ELF-1 (cell line): ENCODE measurements around the gene SLCO3A1.

Experiments
- DNase-seq: peaks from one replicate; pipeline ENCODE4 v3.0.0-alpha.2; 2016; ENCODE audit warnings: low read depth, low spot score

Gene SLCO3A1

DNA sequence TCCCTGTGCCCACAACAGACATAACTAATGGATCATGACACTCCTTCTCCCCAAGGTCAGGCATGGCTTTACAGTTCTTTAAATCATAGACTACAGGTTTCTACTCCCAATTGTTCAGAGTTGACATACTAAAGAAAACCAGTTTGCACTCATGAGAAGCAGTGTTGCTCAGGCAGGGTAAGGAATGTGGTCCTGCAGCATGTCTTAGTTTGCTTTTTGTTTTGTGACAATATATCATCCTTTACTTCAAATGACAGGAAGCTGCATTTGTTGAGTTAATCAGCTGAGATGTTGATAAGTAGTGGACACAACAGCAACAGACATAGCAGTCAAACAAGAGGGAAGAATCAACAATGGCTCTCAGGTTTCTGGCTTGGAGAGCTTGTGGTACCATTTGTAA, 267.5 kb downstream of the SLCO3A1 start:
- peak; percentile 34 for DNase-seq

DNA sequence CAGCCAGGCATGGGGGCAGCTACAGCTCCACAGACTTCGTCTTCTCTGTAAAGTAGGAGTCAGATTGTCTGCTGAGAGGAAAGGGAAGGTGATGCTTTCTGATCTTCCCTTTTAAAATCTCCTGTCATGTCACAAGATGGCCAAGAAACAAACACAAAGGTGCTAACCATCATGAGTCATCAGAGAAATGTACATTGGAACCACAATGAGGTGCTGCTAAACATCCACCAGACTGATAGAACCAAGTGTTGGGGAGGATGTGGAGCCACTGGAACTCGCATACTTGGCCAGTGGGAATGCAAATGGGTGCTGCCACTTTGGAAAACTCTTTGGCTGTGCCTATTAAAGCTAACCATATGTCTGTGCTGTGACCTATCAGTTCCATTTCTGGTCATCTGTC, 268.8 kb downstream of the SLCO3A1 start:
- DNase-seq, result no peak

DNA sequence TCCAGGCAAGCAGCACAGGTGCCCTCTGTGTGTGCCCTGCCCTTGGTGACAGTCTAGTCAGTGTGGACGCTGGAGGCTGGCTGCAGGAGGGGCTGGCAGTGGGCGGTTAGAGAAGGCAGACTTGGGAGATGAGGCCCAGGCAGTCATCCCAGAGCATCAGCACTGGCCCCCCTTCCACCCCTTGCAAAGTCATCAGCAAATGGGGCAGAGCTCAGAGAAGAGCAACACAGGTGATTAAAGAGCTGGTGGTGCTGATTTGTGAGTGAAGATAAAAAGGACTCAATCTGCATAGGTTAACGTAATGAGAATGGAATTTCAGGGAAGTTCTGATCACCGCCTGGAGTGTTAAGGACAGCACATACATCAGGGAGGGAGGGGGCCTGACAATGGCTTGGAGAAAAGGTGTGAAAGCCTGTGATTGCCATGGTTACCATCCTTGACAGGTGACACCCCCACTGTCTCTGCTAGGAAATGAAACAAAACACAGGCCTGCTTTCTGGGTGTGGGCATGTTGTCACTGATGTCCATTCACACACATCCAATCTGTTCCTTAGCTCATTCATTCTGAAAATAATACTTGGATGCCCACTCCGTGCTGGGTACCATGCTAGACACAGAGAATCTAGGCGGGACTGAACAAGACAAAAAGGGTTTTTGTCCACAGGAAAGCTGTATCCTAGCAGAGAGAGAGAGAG, 270.6 kb downstream of the SLCO3A1 start:
- peak; percentile 90 for DNase-seq

DNA sequence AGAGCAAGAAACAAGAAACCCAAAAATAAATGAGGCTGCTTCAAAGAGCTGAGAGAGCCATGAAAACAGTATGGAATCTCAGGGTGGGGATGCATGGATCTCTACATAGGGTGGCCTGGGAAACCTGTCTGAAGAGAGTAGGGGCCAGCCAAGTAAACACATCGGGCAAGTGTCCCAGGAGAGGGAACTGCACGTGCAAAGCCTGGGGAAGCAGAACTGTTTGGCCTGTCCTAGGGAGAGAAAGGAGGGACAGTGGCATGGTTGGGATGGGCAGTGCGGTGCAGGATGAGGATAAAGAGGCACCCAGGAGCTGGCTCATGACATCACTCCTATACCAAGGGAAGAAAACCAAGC, 271.1 kb downstream of the SLCO3A1 start:
- DNase-seq, result no peak

DNA sequence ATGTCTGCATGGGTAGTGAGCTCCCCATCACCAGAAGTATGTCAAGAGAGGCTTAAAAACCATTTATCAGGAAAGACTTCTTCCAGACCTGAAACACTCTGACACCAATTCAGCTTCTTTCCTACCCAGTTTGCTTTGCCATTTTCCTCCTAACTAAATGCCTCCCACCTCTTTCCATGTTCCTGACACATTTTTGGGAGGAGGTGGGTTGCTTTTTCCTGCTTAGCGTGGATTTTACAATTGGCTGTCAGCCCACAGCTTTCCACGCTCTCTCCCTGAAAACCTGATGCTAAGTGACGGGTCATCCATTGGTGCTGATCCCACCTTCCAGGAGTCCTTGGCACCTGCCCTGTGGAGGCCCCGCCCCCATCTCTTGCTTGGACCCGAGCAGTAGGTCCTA, 275.3 kb downstream of the SLCO3A1 start:
- no peak for DNase-seq

DNA sequence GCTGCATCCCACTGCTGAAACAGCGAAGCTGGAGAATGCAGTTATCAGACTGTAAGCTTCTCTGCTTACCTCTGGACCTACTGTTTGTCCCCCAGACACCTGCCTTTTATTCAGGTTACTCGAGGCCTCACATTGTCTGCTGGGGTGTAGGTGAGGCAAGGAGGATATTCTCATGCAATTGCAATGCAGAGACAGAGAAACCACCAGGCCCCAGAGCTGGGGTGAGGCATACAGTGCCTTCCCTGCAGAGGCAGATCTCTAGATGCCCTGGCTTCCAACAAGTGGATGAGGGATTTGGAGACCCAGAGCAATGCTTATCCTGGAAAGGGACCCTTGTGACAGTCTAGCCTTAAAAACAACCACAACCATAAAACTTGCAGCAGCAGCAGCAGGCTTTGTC, 276.7 kb downstream of the SLCO3A1 start:
- no peak for DNase-seq

DNA sequence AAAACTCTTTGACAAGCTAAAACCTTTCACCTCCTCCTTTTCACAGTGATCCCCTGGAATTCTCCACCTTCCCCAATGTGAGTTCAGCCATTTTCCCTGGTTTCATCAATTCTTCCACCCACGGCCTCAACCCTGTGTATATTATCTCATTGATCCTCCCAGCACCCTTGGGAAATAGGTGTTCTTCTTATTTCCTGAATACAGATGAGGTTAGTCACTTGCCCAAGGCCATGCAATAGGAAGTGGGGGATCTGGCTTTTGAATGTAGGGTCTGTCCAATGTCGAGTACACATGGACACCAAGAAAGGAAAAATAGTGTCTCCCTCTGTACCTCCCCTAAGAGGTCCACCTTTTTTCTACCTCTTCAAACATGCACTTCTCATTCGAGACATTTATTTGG, 277.4 kb downstream of the SLCO3A1 start:
- DNase-seq, result no peak

DNA sequence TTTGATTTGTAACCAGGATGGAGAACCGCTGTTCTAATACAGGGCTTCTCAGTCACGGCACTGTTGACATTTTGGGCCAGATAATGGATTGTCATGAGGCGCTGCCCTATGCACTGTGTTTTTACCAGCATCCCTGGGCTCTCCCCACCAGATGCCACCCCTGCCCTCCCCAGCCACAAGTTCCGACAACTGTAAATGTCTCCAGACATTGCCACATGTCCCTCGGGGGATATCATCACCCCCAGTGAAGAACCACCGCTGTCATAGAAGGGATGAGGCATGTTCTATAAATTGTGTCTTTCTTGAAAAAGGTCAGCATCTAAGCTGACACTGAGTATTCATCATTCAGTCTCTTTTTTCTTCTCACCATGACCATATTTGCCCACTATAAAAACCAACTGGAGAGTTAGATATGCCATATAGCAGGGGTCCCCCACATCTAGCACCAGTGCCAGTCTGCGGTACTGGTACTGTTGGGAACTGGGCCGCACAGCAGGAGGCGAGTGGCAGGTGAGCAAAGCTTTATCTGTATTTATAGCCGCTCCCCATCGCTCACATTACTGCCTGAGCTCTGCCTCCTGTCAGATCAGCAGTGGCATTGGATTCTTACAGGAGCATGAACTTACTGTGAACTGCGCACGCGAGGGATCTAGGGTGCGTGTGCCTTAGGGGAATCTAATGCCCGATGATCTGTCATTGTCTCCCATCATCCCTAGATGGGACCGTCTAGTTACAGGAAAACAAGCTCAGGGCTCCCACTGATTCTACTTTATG, 279.7 kb downstream of the SLCO3A1 start:
- no peak for DNase-seq

DNA sequence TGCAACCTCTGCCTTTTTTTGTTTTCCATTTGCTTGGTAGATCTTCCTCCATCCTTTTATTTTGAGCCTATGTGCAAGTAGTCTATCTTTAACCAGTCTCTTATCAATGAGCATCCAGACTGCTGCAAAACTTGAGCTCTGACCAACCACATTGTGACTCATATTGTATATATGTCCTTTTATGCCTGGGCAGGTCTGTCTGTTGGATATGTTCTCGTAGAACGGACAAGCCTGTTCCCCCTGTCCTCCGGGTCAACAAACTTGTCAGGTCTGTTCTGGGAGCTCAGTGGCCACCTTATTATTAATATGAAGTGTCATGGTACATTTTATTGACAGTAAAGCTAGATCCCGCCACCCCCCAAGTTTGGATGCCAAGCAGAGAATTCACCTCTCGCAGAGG, 287.3 kb downstream of the SLCO3A1 start:
- no peak for DNase-seq

DNA sequence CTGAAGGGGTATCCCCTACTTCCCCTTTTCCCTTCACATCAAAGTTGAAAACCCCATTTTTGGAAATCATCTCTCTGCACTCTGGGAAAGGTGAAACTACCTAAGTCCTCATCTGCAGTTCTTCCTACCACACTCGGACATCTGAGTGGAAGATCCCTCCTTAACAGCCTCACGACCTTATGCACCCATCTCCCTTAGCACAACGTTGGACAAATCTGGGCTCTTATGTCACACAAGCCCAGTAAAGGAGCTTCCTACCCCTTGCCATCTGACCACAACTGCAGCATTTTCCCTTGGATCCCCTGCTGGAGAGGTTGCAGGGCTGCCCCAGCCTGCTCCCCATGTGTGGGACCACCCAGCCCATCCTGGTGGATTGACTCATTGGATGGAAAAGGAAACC, 288.1 kb downstream of the SLCO3A1 start:
- DNase-seq, result no peak

DNA sequence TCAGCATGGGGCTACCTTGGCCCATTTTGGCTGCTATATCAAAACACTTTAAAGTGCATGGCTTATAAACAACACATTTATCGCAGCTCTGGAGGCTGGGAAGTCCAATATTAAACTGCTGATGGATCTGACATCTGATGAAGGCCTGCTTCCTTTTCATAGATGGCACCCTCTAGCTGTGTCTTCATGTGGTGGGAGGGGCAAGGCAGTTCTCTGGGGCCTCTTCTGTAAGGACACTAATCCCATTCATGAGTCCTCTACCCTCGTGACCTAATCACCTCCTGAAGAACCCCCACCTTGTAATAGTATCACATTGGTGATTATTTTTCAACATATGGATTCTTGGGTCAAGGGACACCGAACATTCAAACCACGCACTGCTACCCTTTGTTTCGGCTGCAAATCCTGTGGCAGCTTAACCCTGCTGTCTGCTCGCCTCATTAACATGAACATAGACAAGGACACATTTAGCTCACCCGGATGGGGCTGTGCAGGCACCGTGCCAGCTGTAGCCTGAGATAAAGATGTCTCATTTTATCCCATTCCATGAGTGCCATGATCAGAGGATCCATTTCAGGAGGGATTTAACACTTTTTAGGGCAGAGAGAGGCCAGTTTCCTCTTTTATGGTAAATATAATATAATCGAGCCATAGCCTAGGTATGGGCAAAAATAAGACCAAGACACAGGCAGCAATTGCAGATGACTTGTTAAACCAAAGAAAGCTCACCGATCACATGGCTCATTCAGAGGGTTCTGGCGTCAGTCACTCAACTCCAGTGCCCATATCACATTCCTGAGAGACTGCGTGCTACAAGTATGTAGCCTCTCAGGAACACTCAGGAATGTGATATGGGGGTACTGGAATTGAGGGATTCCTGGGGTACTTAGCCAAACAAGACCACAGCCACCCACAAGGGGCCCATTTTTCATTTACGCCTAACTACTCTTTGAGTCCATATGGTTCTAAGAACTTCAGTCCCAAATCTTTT, 289.0 kb downstream of the SLCO3A1 start:
- DNase-seq, result no peak

DNA sequence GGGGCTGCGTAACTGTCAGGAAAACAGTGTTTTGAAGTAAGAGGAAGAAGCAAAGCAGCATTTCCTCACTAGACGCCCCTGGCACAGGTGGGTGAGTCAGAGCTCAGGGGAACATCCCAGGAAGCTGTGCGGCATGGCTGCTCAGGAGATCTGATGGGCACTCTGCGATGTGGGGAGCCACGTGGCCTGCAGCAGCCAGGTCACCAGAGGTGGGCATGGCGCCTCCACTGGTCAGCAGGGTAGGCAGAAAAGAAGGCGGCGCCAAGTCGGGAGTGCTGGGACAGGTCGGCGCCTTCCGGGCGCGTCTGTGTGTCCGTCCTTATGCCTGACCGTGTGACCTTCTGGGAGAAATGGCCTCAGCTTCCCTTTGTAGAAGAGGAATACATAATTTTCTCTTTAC, 290.3 kb downstream of the SLCO3A1 start:
- DNase-seq, result no peak

DNA sequence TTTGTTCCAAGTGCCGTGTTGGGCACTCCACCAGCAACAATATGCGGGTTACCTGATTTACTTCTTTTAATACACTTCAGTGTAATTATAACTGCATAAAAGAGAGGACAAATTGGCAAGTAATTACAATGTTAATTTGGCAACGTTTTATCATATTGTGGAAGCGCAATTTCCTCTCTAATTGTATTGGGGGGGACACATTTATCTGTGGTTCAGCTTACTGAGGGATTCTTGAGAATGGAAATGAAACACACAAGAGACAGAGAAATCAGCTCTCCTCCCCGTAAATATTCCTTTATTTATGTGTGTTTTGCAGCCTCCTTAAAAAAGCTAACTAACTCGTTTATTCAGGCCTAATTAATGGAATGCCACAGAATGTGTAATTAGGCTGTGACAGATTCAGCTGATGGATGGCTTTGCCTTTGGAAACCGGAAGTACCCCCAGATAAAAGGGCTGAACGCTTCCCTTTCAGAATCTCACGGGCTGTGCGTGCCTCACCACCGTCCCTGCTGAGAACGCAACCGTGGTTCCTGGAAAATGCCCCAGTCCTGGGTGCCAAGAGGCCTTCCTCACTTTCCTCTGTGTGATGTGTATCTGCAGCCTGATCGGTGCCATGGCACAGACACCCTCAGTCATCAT, 293.1 kb downstream of the SLCO3A1 start:
- peak; percentile 27 for DNase-seq

DNA sequence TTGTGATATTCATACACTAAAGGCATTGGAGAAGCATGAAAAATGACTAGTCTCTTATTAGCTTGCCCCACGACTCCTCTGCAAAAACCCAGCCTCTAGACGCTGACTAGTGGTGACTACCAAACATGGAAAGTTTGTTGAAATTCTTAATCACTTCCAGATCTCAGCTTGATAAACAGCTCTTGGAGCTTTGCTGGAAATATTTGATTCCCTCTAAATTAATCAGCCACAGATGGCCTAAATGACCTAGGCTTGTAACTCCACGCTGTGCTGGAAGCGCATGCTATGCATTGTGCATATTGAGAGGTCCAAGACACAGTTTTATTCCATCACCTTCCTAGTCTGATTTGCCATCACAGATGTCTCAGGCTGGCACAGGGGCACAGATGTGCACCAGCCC, 295.5 kb downstream of the SLCO3A1 start:
- no peak for DNase-seq

DNA sequence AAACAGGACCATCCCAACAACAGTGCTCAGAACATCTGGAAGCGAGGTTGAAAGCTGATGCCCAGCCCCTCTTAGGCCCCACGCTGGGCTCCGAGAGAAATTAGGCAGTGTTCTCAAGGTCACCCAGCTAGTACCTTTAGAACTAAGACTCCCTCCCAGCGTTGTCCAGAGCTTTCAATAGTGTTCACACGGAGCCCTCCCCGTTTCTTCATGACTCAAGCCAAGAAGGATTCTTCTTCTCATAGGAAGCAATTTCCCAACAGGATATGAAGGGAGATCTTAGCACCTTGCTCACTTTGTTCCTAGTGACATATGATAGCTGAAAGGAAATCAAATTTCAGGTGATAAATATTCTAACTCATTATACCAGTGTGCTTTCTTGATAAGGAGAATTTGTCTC, 296.0 kb downstream of the SLCO3A1 start:
- DNase-seq, result no peak

DNA sequence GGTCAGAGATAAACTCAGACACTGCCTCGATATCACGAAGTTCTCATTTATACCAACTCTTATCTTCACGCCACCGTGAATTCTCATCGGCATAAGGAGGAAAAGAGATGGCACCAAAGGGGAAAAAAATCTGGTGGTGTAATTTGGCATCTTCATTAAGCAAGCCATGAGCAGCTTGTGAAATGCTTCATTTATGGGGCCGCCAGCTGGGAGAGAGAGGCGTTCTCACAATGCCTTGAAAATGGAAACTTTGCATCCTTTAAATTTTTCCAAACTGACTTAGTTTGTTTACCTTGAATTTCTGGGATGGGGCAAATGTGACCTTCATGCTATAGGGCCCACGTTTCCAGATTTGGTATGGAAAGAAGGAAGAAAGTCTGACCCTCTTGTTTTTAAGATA, 297.7 kb downstream of the SLCO3A1 start:
- DNase-seq, result no peak

DNA sequence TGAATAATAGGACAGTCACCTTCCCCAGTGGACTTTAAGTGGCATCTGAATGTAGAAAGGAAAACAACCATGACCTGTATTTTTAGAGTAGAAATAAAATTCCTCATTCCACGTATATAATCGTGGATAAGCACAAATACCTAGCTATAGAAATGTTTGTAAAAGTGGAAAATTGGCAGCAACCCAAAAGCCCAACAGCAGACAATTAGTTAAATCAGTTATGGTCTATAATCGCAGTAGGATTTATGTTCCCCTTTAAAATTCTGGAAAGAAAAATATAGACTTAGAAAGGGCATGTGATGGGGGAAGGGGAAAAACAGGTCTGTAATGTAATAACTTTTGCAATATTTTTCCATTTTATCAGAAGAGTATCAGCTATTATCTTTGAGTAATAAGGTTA, 298.2 kb downstream of the SLCO3A1 start:
- DNase-seq, result no peak

DNA sequence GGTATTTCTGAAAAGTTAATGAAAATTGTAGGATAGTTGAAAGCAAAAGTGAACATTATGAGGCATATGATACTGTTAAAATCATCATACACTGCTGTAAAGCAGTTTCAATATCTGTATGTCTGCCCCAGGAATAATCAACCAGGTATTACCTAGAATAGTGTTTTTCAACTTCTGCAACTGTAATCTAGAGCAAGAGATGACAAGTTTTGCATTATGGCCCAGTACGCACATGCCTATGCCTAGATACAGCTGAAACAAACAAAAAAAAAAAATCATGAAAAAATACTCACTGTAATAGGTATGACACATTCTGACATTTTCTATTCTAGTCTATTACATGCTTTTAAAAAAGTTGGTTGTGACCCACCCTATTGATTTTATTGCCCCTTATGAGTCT, 299.5 kb downstream of the SLCO3A1 start:
- DNase-seq, result no peak

DNA sequence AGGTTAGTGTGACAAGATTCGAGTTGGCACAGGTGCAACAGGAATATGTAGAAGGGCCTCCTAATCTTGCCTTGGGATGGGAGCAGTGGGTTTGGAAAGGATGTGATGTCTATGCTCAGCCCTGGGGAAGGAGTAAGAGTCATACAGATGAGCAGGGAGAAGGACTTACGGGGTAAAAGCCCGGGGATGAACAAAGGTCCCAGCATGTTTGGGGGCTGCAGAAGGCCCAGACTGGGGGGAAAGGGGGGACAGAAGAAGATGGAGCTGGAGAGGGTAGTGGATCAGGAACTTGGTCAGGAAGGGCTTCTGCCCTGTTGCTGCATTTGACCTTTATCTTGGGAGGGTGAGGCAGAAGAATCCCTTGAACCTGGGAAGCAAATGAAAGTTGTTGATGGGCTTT, 300.1 kb downstream of the SLCO3A1 start:
- no peak for DNase-seq

DNA sequence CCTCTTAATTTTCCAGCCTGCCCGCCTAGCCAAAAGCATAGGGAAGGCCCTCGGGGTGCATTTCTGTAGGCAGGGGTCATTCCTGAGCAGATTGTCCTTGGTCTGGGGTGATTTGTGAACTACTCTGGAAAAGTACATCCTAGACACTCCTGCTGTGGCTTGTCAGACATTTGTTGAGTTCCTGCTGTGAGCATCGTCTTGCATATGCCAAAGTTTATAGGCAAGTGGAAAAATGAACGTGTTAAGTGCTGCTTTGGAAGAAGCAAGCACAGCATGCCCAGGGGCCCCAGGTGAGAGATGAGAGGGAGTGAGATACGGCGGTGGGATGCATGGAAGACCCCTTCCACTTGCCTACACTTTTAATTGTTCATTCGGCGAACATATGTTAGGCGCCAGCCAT, 302.4 kb downstream of the SLCO3A1 start:
- no peak for DNase-seq

DNA sequence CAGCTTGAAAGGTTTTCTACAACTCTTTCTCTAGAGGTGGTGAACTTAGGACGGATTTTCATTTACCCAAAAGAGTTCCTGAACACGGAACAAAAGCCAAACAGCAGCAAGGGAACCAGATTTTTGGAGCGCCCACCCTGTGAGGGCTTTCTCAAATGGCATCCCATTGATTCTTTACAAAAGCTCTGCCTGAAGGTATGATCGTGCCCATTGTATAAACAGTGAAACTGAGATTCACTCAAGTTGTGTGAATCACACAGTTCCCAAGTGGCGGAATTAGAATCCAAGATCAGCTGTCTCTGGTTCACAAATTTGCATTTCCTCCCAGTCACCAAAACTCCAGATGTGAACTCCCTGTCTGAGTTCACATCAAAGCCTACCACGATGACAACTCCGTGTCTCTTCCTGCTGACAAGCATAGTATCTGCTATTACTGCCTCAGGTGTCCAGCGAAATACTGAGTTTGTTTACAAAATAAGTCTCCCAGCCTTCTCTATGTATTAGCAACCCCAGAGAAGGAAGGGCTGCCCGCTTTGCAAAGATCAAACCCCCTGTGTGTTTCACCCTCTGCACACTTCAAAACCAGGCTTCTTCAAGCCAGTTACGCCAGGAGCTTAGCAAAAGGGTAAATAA, 304.3 kb downstream of the SLCO3A1 start:
- peak; percentile 57 for DNase-seq
